ENCODE data around the gene MIPEP.
"Not testable (repeated sequence)": the region's sequence is repeated elsewhere in the genome, so short reads cannot be mapped to it uniquely, and the experiment has no call there.

MIPEP gene

GRCh38 chr13:23770428-23770827 lies 118.8 kb downstream of the MIPEP start:
- DNase-seq, result no peak

DNA sequence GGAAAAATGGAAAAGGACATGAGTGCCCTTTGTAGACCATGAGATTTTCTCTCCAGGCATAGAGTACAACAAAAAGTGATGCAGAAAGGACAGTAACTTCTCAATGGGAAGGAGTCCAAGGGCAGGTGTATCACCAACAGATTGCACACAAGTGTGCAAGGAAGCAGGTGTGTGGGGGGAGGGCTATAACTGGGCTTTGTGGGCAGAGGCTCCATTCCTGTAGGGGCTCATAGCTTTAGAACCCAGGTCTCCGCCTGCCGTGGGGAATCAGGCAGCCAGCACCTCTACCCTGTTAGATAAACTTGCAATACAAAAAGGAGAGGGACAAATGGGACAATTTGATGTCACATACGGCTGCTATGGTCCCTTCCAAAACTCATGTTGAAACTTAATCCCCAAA lies 119.8 kb downstream of the MIPEP start:
- no peak for DNase-seq

GRCh38 chr13:23767838-23768237 lies 121.4 kb downstream of the MIPEP start:
- no peak for DNase-seq

DNA sequence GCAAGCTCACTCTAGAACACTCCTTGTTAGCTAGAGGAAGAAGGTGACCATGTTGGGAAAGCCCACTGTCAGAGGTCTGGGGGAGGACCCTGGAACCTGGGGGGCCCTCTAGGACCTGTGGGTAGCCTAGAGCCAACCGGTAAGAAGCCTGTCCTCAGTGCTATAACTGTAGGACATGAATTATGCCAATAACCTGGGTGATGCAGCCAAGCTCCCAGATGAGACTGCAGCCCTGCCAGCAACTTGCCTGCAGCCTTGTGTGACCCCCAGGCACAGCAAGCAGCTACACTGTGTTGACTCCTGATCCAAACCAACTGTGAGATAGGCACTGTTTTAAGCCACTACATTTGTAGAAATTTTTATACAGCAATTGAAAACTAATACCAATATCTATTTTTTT lies 122.3 kb downstream of the MIPEP start:
- no peak for DNase-seq

GRCh38 chr13:23766283-23766682 lies 122.9 kb downstream of the MIPEP start:
- no peak for DNase-seq

- DNase-seq, result no peak
These were observed 123.7 kb downstream of the MIPEP start for GRCh38 chr13:23765531-23765930.

GRCh38 chr13:23763318-23763717 lies 125.9 kb downstream of the MIPEP start:
- no peak for DNase-seq

- DNase-seq, result not testable (repeated sequence)
These were observed 127.4 kb downstream of the MIPEP start for GRCh38 chr13:23761760-23762159.

DNA sequence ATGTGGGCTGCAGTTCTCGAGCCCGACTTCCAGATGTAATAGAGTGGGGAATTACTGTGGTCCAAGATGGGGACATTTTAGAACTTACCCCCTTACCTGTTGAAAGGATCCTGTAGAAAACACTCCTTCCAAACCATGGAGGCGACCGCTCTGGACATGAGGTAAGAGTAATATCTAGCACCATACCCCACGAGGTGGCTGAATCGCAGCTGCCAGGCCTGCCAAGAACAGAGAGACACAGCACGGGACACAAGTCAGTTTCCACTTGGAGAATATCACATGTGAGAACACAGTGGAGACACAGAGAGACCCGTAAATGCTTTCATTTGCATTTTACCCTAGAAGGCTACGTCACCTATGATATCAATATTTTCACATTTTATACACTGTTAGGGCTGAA lies 129.2 kb downstream of the MIPEP start:
- no peak for DNase-seq

GRCh38 chr13:23758798-23759527 lies 130.2 kb downstream of the MIPEP start:
- no peak for DNase-seq

GRCh38 chr13:23754997-23755396 lies 134.2 kb downstream of the MIPEP start:
- no peak for DNase-seq

DNA sequence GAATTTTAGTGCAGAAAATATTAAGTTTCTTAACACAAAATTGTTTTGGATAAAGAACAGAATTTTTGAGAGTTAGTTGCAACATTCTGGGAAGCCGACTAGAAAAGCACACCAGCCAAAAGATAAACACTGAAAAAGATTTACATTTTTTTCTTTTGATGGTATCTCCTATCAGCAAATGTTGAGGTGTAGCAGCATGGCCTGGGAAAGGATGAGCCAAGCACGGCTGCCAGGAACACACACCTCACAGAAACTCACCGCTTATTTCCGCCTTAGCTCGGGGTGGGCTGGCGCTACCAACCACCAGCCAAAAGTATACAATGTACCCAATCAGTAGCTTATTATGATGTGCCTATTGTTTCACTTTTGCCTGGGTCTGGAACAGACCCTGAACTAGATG lies 134.7 kb downstream of the MIPEP start:
- no peak for DNase-seq

DNA sequence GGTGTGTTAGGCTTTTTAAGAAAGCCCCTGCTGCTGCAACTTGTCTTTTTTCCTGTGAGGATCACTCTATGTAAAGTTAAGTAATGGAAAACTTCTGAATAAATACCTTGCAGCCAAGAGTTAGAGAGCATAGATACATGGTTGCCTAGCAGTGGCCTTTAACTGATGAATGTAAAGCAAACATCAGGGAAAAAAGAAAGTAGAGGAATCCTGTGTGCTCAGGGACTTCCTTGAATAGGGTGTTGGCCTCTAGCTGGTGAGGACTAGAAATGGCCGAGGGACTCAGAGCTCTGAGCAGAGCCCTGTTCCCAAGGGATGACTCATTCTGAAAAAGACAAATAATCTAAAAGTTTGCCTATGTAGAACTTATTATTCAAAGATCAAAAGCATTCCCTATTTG lies 135.7 kb downstream of the MIPEP start:
- no peak for DNase-seq

- no peak for DNase-seq
These were observed 136.8 kb downstream of the MIPEP start for GRCh38 chr13:23752111-23753001.

GRCh38 chr13:23751195-23751594 lies 138.0 kb downstream of the MIPEP start:
- no peak for DNase-seq

DNA sequence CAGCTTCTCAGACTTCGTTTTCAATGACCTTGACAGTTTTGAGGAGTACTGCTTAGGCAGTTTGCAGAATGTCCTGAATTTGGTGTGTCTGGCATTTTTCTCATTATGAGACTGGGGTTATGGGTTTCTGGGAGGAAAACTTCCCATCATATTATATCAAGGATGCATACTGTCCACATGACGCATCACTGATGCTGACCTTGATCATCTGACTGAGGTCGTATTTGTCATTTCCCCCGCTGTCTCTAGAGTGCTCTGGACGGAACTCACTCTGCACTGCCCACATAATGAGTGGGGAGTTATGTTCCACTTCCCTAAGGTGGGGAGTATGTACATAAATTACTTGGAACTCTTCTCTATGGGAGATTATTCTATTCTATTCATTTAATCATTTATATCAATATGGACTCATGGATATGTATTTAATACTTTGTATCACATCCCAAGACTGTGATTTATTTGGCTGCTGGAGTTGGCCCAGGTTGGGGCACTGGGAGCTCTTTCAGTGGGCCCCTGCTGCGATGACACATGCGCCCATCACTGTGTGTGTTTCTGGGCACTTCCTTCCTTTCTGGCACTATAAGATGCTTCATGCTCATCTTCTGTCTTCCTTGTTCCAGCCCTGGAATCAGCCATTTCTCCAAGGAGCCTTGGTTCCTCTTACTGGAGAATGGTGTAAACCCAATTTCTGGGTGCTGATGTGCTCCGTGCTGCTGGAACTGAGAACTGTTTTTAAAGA lies 138.6 kb downstream of the MIPEP start:
- no peak for DNase-seq

DNA sequence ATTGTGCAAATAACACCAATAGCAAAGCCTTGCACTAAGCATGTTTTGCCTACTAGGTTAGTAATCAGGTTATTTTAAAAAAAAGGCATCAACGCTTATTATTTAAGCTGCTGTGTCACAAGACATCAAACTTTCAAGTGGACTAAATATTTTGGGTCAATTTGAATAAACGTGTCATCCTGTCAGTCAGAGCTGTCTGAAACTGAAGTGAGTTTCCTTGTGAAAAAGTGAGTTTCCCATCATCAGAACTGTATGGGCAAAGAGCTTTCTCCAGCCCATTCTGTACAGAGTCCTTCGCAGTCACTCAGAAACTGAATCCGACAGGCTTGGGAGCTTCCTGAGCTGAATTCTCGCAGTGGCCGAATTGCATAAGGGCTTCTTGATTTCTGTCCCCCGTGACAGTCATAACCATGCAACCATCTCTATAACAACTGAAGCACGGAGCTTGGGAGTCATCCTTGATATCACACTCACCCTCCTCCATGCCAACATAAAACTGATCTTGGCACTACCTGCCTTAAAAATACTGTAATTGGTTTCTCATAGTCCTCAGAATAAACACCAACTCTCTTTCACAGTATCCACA lies 139.8 kb downstream of the MIPEP start:
- no peak for DNase-seq

- DNase-seq, result no peak
These were observed 140.8 kb downstream of the MIPEP start for GRCh38 chr13:23748109-23748990.

DNA sequence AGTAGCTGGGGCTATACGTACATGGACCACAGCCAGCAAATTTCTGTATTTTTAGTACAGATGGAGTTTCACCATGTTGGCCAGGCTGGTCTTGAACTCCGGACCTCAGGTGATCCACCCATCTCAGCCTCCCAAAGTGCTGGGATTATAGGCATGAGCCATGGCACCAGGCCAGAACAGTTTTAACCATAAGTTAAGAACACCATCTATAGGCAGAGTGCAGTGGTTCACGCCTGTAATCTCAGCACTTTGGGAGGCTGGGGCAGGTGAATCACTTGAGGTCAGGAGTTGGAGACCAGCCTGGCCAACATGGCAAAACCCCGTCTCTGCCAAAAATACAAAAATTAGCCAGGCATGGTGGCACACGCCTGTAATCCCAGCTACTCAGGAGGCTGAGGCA lies 143.1 kb downstream of the MIPEP start:
- DNase-seq, result not testable (repeated sequence)

DNA sequence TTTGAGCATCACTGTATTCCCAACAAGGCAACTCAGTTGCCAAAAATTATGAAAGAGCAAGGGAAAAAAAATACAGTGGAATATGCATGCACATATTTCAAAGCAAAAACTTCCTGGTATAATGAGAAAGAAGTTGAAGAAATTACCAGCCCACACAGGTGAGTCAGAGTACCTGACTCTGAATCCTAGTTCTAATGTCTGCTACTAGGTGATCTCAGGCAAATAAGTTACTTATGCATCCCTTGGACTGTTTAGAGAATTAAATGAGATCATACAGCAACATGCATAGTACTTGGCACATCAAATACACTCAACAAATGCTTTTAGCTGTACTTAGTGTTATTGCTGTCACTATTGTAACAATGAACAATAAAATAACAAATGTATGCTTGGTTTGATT lies 144.9 kb downstream of the MIPEP start:
- DNase-seq, result no peak

- no peak for DNase-seq
These were observed 145.7 kb downstream of the MIPEP start for GRCh38 chr13:23743278-23744076.

Measured in amniotic stem cell (primary cell).